Fibroblast of skin of right biceps (primary cell): ENCODE results near the gene NOP53.
A peak's percentile ranks its signal among the peaks of the same experiment; 100 is the strongest.
"Not testable (repeated sequence)": the region's sequence is repeated elsewhere in the genome, so short reads cannot be mapped to it uniquely, and the experiment has no call there.

Source experiments
- DNase-seq: peaks from one replicate; pipeline ENCODE4 v3.0.0-alpha.2; 2013

The NOP53 gene

DNA sequence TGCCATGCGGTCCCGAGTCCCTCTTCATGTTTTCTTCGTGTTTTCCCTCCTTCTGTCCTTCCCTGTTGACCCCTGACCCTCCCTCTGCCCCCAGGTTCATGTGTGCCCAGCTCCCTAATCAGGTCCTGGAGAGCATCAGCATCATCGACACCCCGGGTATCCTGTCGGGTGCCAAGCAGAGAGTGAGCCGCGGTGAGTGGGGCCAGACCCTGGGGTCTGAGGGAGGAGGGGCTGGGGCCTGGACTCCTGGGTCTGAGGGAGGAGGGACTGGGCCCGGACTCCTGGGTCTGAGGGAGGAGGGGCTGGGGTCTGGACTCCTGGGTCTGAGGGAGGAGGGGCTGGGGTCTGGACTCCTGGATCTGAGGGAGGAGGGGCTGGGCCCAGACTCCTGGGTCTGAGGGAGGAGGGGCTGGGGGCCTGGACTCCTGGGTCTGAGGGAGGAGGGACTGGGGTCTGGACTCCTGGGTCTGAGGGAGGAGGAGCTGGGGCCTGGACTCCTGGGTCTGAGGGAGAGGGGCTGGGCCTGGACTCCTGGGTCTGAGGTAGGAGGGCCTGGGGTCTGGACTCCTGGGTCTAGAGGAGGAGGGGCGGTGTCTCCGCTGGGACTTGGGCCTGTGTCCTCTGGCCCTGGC lies 26.8 kb upstream of the NOP53 start:
- DNase-seq = not testable (repeated sequence)

DNA sequence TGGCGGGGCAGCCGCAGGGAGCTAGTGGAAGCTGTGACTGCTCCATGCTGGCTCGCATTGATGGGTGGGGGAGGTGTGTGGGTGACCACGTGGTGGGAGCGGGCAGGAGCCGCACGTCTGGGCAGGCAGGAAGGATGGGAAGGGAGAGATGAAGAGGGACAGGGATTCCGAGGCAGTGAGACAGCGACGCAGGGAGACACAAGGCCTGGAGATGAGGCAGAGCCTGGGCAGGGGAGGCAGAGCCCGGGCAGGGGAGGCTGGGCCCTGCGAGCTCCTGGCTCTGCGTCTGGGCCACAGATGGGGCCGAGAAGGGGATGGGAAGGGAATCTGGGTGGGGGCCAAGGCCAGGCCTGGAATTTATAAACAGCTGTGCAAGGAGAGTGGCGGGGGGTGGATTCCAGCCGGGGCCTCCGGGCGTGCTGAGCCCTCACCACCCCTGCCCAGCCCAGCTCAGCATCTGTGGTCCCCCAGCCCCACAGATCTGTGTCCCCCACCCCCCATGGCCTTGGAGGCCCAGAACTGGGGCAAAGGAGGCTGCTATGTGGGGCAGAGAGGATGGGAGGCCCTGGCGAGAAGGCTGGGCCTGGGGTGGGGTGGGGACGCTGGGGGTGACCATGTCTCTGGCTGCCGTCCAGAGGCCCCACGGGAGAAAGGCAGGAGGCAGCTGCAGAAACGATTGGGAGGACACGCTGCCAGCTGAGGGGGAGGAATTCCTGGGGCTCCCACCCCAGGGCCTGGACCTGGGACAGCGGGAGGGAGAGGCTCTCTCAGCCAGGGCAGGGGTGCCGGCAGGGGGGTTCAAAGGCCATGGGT lies 26.1 kb upstream of the NOP53 start:
- DNase-seq = peak; percentile 100

DNA sequence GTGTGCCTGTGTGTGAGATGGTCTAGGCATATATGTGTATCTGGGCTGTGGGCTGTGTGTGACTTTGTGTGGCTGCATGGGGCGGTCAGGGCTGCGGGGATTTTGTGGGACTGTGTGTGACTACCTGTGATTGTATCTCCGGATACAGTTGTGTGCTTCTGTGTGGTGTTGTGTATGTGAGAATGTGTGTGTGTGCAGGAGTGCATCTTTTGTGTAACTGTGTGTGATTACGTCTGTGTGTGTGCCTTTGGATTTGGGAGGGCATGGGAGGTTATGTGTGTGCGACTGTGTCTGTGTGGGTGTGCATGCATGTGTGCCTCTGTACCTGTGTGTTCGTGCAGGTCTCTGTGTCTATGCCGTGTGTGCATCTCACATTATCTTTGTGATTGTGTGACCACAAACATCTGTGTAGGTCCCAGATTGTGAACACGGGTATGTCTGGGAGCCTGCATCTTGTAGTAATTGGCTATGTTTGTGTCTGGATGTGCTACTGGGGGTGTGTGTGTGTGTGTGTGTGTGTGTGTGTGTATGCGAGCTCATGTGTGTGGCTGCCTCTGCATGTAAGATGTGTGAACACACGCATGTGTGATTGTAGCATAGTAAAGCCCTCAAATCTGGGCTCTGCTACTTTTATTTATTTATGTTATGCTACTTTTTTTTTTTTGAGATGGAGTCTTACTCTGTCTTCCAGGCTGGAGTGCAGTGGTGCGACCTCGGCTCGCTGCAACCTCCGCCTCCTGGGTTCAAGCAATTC lies 24.5 kb upstream of the NOP53 start:
- DNase-seq = no peak

GRCh38 chr19:47723581-47723940 lies 21.8 kb upstream of the NOP53 start:
- DNase-seq = peak; percentile 91

GRCh38 chr19:47725759-47726401 lies 19.5 kb upstream of the NOP53 start:
- DNase-seq = no peak

- peak; percentile 74 for DNase-seq
These were observed 18.9 kb upstream of the NOP53 start for GRCh38 chr19:47726467-47726866.

- DNase-seq = not testable (repeated sequence)
These were observed 17.1 kb upstream of the NOP53 start for GRCh38 chr19:47728295-47728694.

GRCh38 chr19:47729468-47729798 lies 15.9 kb upstream of the NOP53 start:
- peak; percentile 93 for DNase-seq

DNA sequence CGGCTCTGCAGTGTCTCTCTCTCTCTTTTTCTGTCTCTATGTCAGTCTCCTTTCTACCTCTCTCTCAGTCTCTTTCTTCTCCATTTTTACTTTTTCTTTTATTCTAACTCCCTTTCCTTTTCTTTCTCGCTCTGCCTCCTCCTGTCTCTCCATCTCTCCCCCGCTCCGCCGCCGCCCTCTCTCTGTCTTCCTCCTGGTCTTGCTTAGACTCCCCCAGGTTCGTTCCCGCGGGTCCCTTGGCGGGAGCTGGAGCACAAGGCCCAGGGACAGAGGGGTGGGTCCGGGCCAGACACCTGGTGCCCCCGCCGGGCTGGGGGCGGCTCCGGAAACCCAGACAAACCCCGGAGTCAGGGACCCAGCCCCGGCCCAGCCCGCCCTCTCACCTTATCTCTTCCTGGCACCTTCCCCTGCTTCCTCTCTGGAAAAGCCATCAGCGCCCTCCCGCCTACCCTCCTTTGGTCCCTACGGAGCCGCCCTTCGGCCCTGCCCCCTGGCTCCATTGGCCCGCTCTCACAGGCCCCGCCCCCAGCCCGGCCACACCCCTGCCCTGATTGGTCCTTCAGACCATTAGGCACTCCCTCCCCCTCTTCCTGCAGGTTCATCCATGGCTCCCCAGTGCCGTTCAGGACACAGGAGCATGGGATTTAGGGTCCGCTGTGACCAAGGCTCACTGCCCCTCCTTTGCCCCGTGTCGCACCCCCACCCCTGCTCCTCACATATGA lies 15.4 kb upstream of the NOP53 start:
- no peak for DNase-seq

DNA sequence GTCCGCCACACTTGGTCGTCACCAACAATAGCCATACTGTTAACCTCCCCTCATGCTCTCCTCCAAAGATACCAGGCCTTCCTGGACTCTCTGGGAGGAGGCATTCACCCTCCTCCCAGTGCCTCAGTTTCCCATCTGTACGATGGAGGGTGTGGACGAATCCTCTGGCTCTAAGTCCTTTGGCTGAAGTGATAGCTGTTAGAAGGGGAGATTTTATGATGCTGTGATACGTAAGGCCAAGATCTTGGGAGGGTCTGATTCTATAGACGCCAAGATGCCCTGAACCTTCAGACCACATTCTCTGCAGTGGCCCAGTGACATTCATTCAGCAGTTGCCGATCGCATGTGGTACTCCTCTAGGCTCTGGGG lies 14.8 kb upstream of the NOP53 start:
- no peak for DNase-seq

DNA sequence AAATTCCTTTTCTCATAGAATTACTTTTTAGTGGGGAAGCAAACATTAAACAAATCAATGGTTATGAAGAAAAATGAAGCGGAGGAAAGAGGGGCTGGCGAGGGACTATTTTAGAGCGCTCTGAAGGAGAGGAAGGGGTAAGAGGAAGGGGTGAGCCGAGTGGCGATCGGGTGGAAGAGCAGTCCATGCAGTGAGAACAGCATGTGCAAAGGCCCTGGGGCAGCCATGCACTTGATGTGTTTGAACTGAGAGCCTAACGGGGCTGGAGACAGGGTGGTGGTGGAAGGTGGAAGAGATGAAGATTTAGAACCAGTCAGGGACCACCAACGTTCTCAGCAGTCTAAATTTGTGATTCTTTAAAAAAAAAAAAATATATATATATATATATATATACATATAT lies 14.4 kb upstream of the NOP53 start:
- no peak for DNase-seq

GRCh38 chr19:47735131-47735530 lies 10.2 kb upstream of the NOP53 start:
- no peak for DNase-seq

GRCh38 chr19:47740866-47741519 lies 4.4 kb upstream of the NOP53 start:
- DNase-seq = no peak

- DNase-seq = no peak
These were observed 3.7 kb upstream of the NOP53 start for GRCh38 chr19:47741544-47742140.

GRCh38 chr19:47742634-47743033 lies 2.7 kb upstream of the NOP53 start:
- DNase-seq = no peak

- DNase-seq = not testable (repeated sequence)
These were observed 783 bp downstream of the NOP53 start for GRCh38 chr19:47746129-47746528.

DNA sequence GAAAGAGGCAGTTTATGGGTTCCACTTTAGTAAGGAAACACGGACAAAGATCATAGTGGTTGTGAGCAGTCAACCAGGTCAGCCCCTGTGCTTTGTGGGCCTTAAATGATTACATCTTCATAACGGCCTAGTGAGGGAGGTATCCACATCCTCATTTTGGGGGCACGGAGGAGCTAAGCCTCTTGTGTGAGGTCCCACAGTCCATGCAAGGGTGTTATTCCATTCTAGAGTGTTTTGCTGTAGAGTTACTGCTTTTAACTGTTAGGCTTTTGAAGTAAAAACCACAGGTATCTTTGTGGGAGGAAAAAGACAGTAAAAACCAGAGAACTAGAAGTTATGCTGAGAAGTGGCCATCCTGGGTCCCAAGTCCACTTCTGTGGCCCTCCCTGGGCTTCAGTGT lies 4.0 kb downstream of the NOP53 start:
- DNase-seq = no peak

DNA sequence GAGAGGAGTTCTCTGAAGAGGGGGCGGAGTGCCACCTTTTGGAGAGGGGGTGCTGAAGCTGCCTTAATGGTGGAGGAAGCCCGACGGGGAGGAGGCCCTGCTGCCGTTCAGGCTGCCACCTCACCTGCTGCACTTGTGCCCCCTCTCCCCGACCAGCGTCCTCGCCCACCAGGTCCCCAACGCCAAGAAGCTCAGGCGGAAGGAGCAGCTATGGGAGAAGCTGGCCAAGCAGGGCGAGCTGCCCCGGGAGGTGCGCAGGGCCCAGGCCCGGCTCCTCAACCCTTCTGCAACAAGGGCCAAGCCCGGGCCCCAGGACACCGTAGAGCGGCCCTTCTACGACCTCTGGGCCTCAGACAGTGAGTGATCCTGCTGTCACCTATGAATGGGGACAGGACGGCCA lies 5.4 kb downstream of the NOP53 start:
- DNase-seq = no peak

DNA sequence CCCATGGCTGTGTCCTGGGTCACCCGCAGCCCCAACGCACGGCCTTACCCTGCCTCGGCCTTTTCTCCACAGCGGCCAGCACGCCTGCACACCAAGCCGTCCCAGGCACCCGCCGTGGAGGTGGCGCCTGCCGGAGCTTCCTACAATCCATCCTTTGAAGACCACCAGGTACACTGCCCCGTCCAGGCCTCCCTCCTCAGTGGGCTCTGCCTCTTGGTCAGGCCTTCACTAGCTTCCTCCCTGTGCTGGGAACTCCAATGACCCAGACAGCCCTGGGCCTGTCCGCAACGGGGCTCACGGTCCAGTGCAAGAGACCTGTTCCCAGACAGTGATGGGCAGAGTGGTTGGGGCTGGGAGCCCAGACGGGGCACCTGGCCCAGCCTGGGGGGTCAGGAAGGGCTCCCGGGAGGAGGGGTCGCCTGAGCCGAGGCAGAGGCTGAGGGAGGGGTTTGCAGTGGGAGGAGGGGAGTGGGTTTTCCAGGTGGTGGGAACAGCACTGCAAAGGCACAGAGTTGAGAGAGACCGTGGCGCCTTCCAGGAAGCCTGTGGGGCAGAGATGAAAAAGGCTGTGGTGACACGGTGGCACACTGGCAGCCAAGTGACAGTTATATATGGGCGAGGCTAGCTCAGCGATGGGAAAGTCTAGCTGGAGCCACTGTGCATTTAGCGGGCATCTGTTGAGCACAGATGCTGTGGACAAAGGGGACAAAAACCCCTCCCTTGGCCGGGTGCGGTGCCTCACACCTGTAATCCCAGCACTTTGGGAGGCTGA lies 7.3 kb downstream of the NOP53 start:
- no peak for DNase-seq

GRCh38 chr19:47754206-47755064 lies 9.1 kb downstream of the NOP53 start:
- DNase-seq = no peak
